ENCODE results near the gene SSNA1.

- TF ChIP-seq, protein P1, sequence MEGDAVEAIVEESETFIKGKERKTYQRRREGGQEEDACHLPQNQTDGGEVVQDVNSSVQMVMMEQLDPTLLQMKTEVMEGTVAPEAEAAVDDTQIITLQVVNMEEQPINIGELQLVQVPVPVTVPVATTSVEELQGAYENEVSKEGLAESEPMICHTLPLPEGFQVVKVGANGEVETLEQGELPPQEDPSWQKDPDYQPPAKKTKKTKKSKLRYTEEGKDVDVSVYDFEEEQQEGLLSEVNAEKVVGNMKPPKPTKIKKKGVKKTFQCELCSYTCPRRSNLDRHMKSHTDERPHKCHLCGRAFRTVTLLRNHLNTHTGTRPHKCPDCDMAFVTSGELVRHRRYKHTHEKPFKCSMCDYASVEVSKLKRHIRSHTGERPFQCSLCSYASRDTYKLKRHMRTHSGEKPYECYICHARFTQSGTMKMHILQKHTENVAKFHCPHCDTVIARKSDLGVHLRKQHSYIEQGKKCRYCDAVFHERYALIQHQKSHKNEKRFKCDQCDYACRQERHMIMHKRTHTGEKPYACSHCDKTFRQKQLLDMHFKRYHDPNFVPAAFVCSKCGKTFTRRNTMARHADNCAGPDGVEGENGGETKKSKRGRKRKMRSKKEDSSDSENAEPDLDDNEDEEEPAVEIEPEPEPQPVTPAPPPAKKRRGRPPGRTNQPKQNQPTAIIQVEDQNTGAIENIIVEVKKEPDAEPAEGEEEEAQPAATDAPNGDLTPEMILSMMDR (IDR thresholded peaks at IDR 0.05): no peak
- no peak for TF ChIP-seq POLR2A (IDR thresholded peaks at IDR 0.05)
Measured at GRCh38 chr9:137159105-137160053, 29.1 kb upstream of the SSNA1 start.
